ENCODE measurements around the gene GALNT18. TPM values are rescaled to one million over a fixed set of nuclear protein-coding genes. Genes with fewer than 3 reads are reported as not detected.

The GALNT18 gene
- polyA plus RNA-seq, 1 experiment: 4.8 TPM

GRCh38 chr11:11230802-11231562 is 390.8 kb downstream of the GALNT18 start:
- Histone ChIP-seq H3K27me3 (ENCODE audit: control insufficient read depth, insufficient read depth, low read length) (peaks cover 29% of the 10 kb centered on the region), H3K9me3 (ENCODE audit: control insufficient read depth, insufficient read depth, low read length) (no peaks in the 10 kb centered on the region), H3K27ac (ENCODE audit: low read depth, low read length) (no peak overlapping the region), H3K4me3 (ENCODE audit: low read depth, low read length) (no peak overlapping the region)
- DNase-seq (ENCODE audit: low read depth, low spot score): no peak
- ChIA-PET POLR2A (no interaction called here), CTCF (no interaction called here)
- peak; percentile 37 for TF ChIP-seq CTCF (IDR thresholded peaks at IDR 0.05; ENCODE audit: low read depth, low read length)

GRCh38 chr11:11230087-11230486 is 391.7 kb downstream of the GALNT18 start:
- ChIA-PET POLR2A (no interaction called here), CTCF (no interaction called here)
- Histone ChIP-seq H3K9me3 (ENCODE audit: control insufficient read depth, insufficient read depth, low read length) (no peaks in the 10 kb centered on the region), H3K27me3 (ENCODE audit: control insufficient read depth, insufficient read depth, low read length) (peaks cover 27% of the 10 kb centered on the region), H3K4me3 (ENCODE audit: low read depth, low read length) (no peak overlapping the region), H3K27ac (ENCODE audit: low read depth, low read length) (no peak overlapping the region)
- TF ChIP-seq CTCF (IDR thresholded peaks at IDR 0.05; ENCODE audit: low read depth, low read length): no peak
- no peak for DNase-seq (ENCODE audit: low read depth, low spot score)

GRCh38 chr11:11229647-11230046 is 392.2 kb downstream of the GALNT18 start:
- H3K27ac ChIP-seq (ENCODE audit: low read depth, low read length): no peak overlapping the region
- TF ChIP-seq CTCF (IDR thresholded peaks at IDR 0.05; ENCODE audit: low read depth, low read length): no peak
- H3K9me3 ChIP-seq (ENCODE audit: control insufficient read depth, insufficient read depth, low read length): no peaks in the 10 kb centered on the region
- DNase-seq (ENCODE audit: low read depth, low spot score): no peak
- ChIA-PET CTCF (no interaction called here), POLR2A (no interaction called here)
- no peak overlapping the region for H3K4me3 ChIP-seq (ENCODE audit: low read depth, low read length)
- peaks cover 25% of the 10 kb centered on the region for H3K27me3 ChIP-seq (ENCODE audit: control insufficient read depth, insufficient read depth, low read length)

- Histone ChIP-seq H3K9me3 (ENCODE audit: control insufficient read depth, insufficient read depth, low read length) (no peaks in the 10 kb centered on the region), H3K27ac (ENCODE audit: low read depth, low read length) (no peak overlapping the region), H3K27me3 (ENCODE audit: control insufficient read depth, insufficient read depth, low read length) (peaks cover 19% of the 10 kb centered on the region), H3K4me3 (ENCODE audit: low read depth, low read length) (no peak overlapping the region)
- DNase-seq (ENCODE audit: low read depth, low spot score): no peak
- no peak for TF ChIP-seq CTCF (IDR thresholded peaks at IDR 0.05; ENCODE audit: low read depth, low read length)
- POLR2A ChIA-PET: no interaction called here
- CTCF ChIA-PET: no interaction called here
Measured at GRCh38 chr11:11227296-11228085, 394.3 kb downstream of the GALNT18 start.

Small RNA genes lying within 50 kb of the gene (small RNA-seq; reads per million reads assigned to genes)
- not detected for gene MIR4299 (ENCODE audit: insufficient read length, low read depth)

Other genes starting within 250 kb of the GALNT18 start
- gene USP47, start 220.0 kb upstream of the GALNT18 start, polyA plus RNA-seq (2011; rRNA removed): 27.7 and 35.0 TPM in 2 replicates

All from AG04450 (cell line).